ENCODE measurements around the gene HS6ST2. TPM values are rescaled to one million over a fixed set of nuclear protein-coding genes. Genes with fewer than 3 reads are reported as not detected.

The HS6ST2 gene
- total RNA-seq, 1 donor from 2014 or later = 43.2 TPM

- no peak overlapping the region for H3K4me3 Mint-ChIP-seq
- no peak overlapping the region for H3K9ac ChIP-seq
- H3K27me3 ChIP-seq = no peaks in the 10 kb centered on the region
- H3K9me3 Mint-ChIP-seq = no peaks in the 10 kb centered on the region
- no peak overlapping the region for H3K27ac ChIP-seq
- no peaks in the 10 kb centered on the region for H3F3A ChIP-seq (ENCODE audit: low read depth)
- no peaks in the 10 kb centered on the region for H3K27me3 Mint-ChIP-seq (ENCODE audit: insufficient read depth, low read depth)
- peaks cover 28% of the 10 kb centered on the region for H3K4me1 Mint-ChIP-seq
- no peak for TF ChIP-seq EZH2 (IDR thresholded peaks at IDR 0.05)
- no peaks in the 10 kb centered on the region for H3K79me2 ChIP-seq (ENCODE audit: low read depth)
- no peaks in the 10 kb centered on the region for H3K9me3 ChIP-seq (ENCODE audit: low read depth)
- H3K36me3 ChIP-seq = no peaks in the 10 kb centered on the region
- H3K4me1 ChIP-seq = no peaks in the 10 kb centered on the region
- H4K20me1 ChIP-seq (ENCODE audit: low read depth) = no peaks in the 10 kb centered on the region
- no peaks in the 10 kb centered on the region for H3K36me3 Mint-ChIP-seq
- no peak overlapping the region for H2AFZ ChIP-seq (replicated peaks)
- no peak overlapping the region for H3K4me3 ChIP-seq
- H3K27ac Mint-ChIP-seq = peak overlapping the region; percentile 34
- no peak for DNase-seq (ENCODE audit: low spot score)
- H3K4me2 ChIP-seq = no peak overlapping the region
These were observed 8.6 kb upstream of the HS6ST2 start for GRCh38 chrX:132967049-132967448.

- Histone ChIP-seq H3K36me3 (no peaks in the 10 kb centered on the region), H3K4me1 (no peaks in the 10 kb centered on the region), H3F3A (ENCODE audit: low read depth) (no peaks in the 10 kb centered on the region), H3K27me3 (no peaks in the 10 kb centered on the region), H3K27ac (no peak overlapping the region), H3K9ac (no peak overlapping the region), H3K9me3 (ENCODE audit: low read depth) (no peaks in the 10 kb centered on the region), H3K4me3 (no peak overlapping the region), H3K79me2 (ENCODE audit: low read depth) (no peaks in the 10 kb centered on the region), H2AFZ (replicated peaks) (no peak overlapping the region), H4K20me1 (ENCODE audit: low read depth) (no peaks in the 10 kb centered on the region), H3K4me2 (no peak overlapping the region)
- no peak for TF ChIP-seq EZH2 (IDR thresholded peaks at IDR 0.05)
- TF ChIP-seq EZH2phosphoT487 (IDR thresholded peaks at IDR 0.05) = no peak
- TF ChIP-seq, protein P1, sequence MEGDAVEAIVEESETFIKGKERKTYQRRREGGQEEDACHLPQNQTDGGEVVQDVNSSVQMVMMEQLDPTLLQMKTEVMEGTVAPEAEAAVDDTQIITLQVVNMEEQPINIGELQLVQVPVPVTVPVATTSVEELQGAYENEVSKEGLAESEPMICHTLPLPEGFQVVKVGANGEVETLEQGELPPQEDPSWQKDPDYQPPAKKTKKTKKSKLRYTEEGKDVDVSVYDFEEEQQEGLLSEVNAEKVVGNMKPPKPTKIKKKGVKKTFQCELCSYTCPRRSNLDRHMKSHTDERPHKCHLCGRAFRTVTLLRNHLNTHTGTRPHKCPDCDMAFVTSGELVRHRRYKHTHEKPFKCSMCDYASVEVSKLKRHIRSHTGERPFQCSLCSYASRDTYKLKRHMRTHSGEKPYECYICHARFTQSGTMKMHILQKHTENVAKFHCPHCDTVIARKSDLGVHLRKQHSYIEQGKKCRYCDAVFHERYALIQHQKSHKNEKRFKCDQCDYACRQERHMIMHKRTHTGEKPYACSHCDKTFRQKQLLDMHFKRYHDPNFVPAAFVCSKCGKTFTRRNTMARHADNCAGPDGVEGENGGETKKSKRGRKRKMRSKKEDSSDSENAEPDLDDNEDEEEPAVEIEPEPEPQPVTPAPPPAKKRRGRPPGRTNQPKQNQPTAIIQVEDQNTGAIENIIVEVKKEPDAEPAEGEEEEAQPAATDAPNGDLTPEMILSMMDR (IDR thresholded peaks at IDR 0.05) = no peak
- Mint-ChIP-seq H3K4me3 (no peak overlapping the region), H3K9me3 (no peaks in the 10 kb centered on the region), H3K36me3 (no peaks in the 10 kb centered on the region), H3K4me1 (peaks cover 36% of the 10 kb centered on the region), H3K27me3 (ENCODE audit: insufficient read depth, low read depth) (no peaks in the 10 kb centered on the region), H3K27ac (no peak overlapping the region)
- no peak for DNase-seq (ENCODE audit: low spot score)
These were observed 7.0 kb upstream of the HS6ST2 start for GRCh38 chrX:132965461-132965860.

- peaks cover 32% of the 10 kb centered on the region for H3K27me3 ChIP-seq
- H3K4me2 ChIP-seq = no peak overlapping the region
- H3K79me2 ChIP-seq (ENCODE audit: low read depth) = peaks cover 5% of the 10 kb centered on the region
- no peaks in the 10 kb centered on the region for H3K36me3 ChIP-seq
- Mint-ChIP-seq H3K9me3 (no peaks in the 10 kb centered on the region), H3K4me3 (no peak overlapping the region), H3K27ac (no peak overlapping the region), H3K36me3 (no peaks in the 10 kb centered on the region), H3K27me3 (ENCODE audit: insufficient read depth, low read depth) (peaks cover 8% of the 10 kb centered on the region), H3K4me1 (peaks cover 24% of the 10 kb centered on the region)
- H3K4me3 ChIP-seq = no peak overlapping the region
- H3K4me1 ChIP-seq = peaks cover 5% of the 10 kb centered on the region
- no peak overlapping the region for H2AFZ ChIP-seq (replicated peaks)
- no peak for DNase-seq (ENCODE audit: low spot score)
- TF ChIP-seq EZH2 (IDR thresholded peaks at IDR 0.05) = no peak
- no peak for TF ChIP-seq EZH2phosphoT487 (IDR thresholded peaks at IDR 0.05)
- TF ChIP-seq, protein P1 (IDR thresholded peaks at IDR 0.05) = no peak
- H3K9ac ChIP-seq = no peak overlapping the region
- H3F3A ChIP-seq (ENCODE audit: low read depth) = no peaks in the 10 kb centered on the region
- no peaks in the 10 kb centered on the region for H4K20me1 ChIP-seq (ENCODE audit: low read depth)
- H3K9me3 ChIP-seq (ENCODE audit: low read depth) = no peaks in the 10 kb centered on the region
- H3K27ac ChIP-seq = no peak overlapping the region
These were observed 3.1 kb upstream of the HS6ST2 start for GRCh38 chrX:132961511-132961910.

GRCh38 chrX:132957211-132958090, 978 bp downstream of the HS6ST2 start:
- H3K27ac ChIP-seq = no peak overlapping the region
- H3K4me1 ChIP-seq = peaks cover 21% of the 10 kb centered on the region
- Mint-ChIP-seq H3K4me1 (peaks cover 38% of the 10 kb centered on the region), H3K27ac (peak overlapping the region; percentile 86), H3K36me3 (peaks cover 6% of the 10 kb centered on the region), H3K27me3 (ENCODE audit: insufficient read depth, low read depth) (peaks cover 21% of the 10 kb centered on the region), H3K9me3 (no peaks in the 10 kb centered on the region), H3K4me3 (peak overlapping the region; percentile 87)
- no peaks in the 10 kb centered on the region for H3K9me3 ChIP-seq (ENCODE audit: low read depth)
- H3K36me3 ChIP-seq = no peaks in the 10 kb centered on the region
- H3F3A ChIP-seq (ENCODE audit: low read depth) = no peaks in the 10 kb centered on the region
- peaks cover 48% of the 10 kb centered on the region for H3K27me3 ChIP-seq
- H4K20me1 ChIP-seq (ENCODE audit: low read depth) = peaks cover 10% of the 10 kb centered on the region
- no peak for TF ChIP-seq EZH2phosphoT487 (IDR thresholded peaks at IDR 0.05)
- no peak for TF ChIP-seq EZH2 (IDR thresholded peaks at IDR 0.05)
- TF ChIP-seq, protein P1 (IDR thresholded peaks at IDR 0.05) = no peak
- H3K4me2 ChIP-seq = peak overlapping the region; percentile 91
- H3K9ac ChIP-seq = no peak overlapping the region
- peak; percentile 80 for DNase-seq (ENCODE audit: low spot score)
- H2AFZ ChIP-seq (replicated peaks) = peak overlapping the region; percentile 46
- peaks cover 10% of the 10 kb centered on the region for H3K79me2 ChIP-seq (ENCODE audit: low read depth)
- H3K4me3 ChIP-seq = peak overlapping the region; percentile 63

All from neural progenitor cell (in vitro differentiated cells).